Measurements from ENCODE around the gene PHETA1.

- TF ChIP-seq POLR2A (IDR thresholded peaks at IDR 0.05): no peak
- no peak for TF ChIP-seq CTCF (IDR thresholded peaks at IDR 0.05)
- TF ChIP-seq POLR2AphosphoS5 (IDR thresholded peaks at IDR 0.05): no peak
Measured at GRCh38 chr12:111340231-111340630, 28.7 kb downstream of the PHETA1 start.
